Astrocyte of the spinal cord (primary cell): ENCODE data around the gene NXPH4.

Source experiments
- DNase-seq: peaks from one replicate; pipeline ENCODE4 v3.0.0; 2011; ENCODE audit warnings: low read depth, low spot score
- H3K4me3 ChIP-seq: 2 replicates; pipeline ENCODE4 v1.5.1; 2011; ENCODE audit warnings: low read depth, mild to moderate bottlenecking, low read length, moderate library complexity
- CTCF ChIP-seq: IDR thresholded peaks from 2 replicates; pipeline ENCODE4 v1.5.1; 2012; ENCODE audit warnings: low read depth, mild to moderate bottlenecking, low read length, inconsistent platforms
- in situ Hi-C: cut with HindIII; loops from 2 replicates; pipeline ENCODE4 v1.10.0; 2017; ENCODE audit warnings: low sequenced_read_pairs

Gene NXPH4

GRCh38 chr12:57195186-57195585, 21.4 kb upstream of the NXPH4 start:
- in situ Hi-C loops, result no loop called here

GRCh38 chr12:57195611-57196371, 20.8 kb upstream of the NXPH4 start:
- TF ChIP-seq CTCF, result no peak
- in situ Hi-C loops, result no loop called here
- no peak overlapping the region for H3K4me3 ChIP-seq

More at GRCh38 chr12:57195186-57195585, 21.4 kb upstream of the NXPH4 start:
- no peak for DNase-seq
- no peak overlapping the region for H3K4me3 ChIP-seq
- TF ChIP-seq CTCF, result no peak

GRCh38 chr12:57196439-57196838, 20.2 kb upstream of the NXPH4 start:
- in situ Hi-C loops, result no loop called here

More at GRCh38 chr12:57195611-57196371, 20.8 kb upstream of the NXPH4 start:
- no peak for DNase-seq

GRCh38 chr12:57196956-57197355, 19.6 kb upstream of the NXPH4 start:
- DNase-seq, result no peak
- no peak overlapping the region for H3K4me3 ChIP-seq
- in situ Hi-C loops, result no loop called here
- TF ChIP-seq CTCF, result no peak

More at GRCh38 chr12:57196439-57196838, 20.2 kb upstream of the NXPH4 start:
- H3K4me3 ChIP-seq, result no peak overlapping the region
- TF ChIP-seq CTCF, result no peak
- DNase-seq, result no peak

GRCh38 chr12:57198329-57198728, 18.3 kb upstream of the NXPH4 start:
- no peak for TF ChIP-seq CTCF
- no peak overlapping the region for H3K4me3 ChIP-seq
- no peak for DNase-seq
- in situ Hi-C loops, result no loop called here

GRCh38 chr12:57199191-57199590, 17.4 kb upstream of the NXPH4 start:
- TF ChIP-seq CTCF, result no peak
- in situ Hi-C loops, result no loop called here
- H3K4me3 ChIP-seq, result no peak overlapping the region

More at GRCh38 chr12:57199191-57199590, 17.4 kb upstream of the NXPH4 start:
- DNase-seq, result no peak
